H9 (cell line): Measurements from ENCODE around the gene KLHL14. TPM values are rescaled to one million over a fixed set of nuclear protein-coding genes. Genes with fewer than 3 reads are reported as not detected.

Source experiments
- DNase-seq: peaks from one replicate; pipeline ENCODE4 v3.0.0-alpha.2; 2017
- H2AFZ ChIP-seq: one replicate; pipeline ENCODE4 v1.6.1; 2013; ENCODE audit warnings: mild to moderate bottlenecking, low read length, control low read depth, moderate library complexity
- H2AK5ac ChIP-seq: 2 replicates; pipeline ENCODE4 v1.6.1; 2013; ENCODE audit warnings: low read length, control low read depth, mixed read lengths; ENCODE audit not compliant: insufficient read length
- H2BK120ac ChIP-seq: one replicate; pipeline ENCODE4 v1.6.1; 2013; ENCODE audit warnings: low read depth, mild to moderate bottlenecking, low read length, control low read depth, inconsistent platforms; ENCODE audit not compliant: poor library complexity, severe bottlenecking
- H2BK12ac ChIP-seq: 2 replicates; pipeline ENCODE4 v1.6.1; 2013; ENCODE audit warnings: low read length, control low read depth, mixed read lengths, low read depth; ENCODE audit not compliant: insufficient read length
- H2BK15ac ChIP-seq: 2 replicates; pipeline ENCODE4 v1.6.1; 2013; ENCODE audit warnings: low read depth, low read length, control low read depth
- H2BK20ac ChIP-seq: one replicate; pipeline ENCODE4 v1.6.1; 2013; ENCODE audit warnings: low read depth, mild to moderate bottlenecking, low read length, control low read depth, inconsistent platforms; ENCODE audit not compliant: poor library complexity, severe bottlenecking
- H2BK5ac ChIP-seq: 2 replicates; pipeline ENCODE4 v1.6.1; 2013; ENCODE audit warnings: low read length, control low read depth, mixed read lengths; ENCODE audit not compliant: insufficient read length
- H3K14ac ChIP-seq: 2 replicates; pipeline ENCODE4 v1.6.1; 2013; ENCODE audit warnings: low read length, control low read depth; ENCODE audit not compliant: insufficient read depth
- H3K18ac ChIP-seq: 2 replicates; pipeline ENCODE4 v1.6.1; 2013; ENCODE audit warnings: low read depth, mild to moderate bottlenecking, mixed read lengths, low read length, control low read depth; ENCODE audit not compliant: insufficient read length
- H3K23ac ChIP-seq: 2 replicates; pipeline ENCODE4 v1.6.1; 2013; ENCODE audit warnings: low read length, control low read depth, mixed read lengths, low read depth; ENCODE audit not compliant: insufficient read length
- H3K23me2 ChIP-seq: 2 replicates; pipeline ENCODE4 v1.6.1; 2013; ENCODE audit warnings: low read depth, mild to moderate bottlenecking, mixed read lengths, low read length, control low read depth; ENCODE audit not compliant: insufficient read length, poor library complexity, severe bottlenecking
- H3K27ac ChIP-seq: 2 replicates; pipeline ENCODE4 v1.5.1; 2013; ENCODE audit warnings: low read length, control low read depth, mixed read lengths, low read depth; ENCODE audit not compliant: insufficient read length
- H3K27me3 ChIP-seq: 2 replicates; pipeline ENCODE4 v1.6.1; 2013; ENCODE audit warnings: low read length, control low read depth, inconsistent platforms; ENCODE audit not compliant: insufficient read depth
- H3K4ac ChIP-seq: 2 replicates; pipeline ENCODE4 v1.6.1; 2013; ENCODE audit warnings: low read depth, mild to moderate bottlenecking, control low read depth, inconsistent platforms, low read length, moderate library complexity
- H3K4me1 ChIP-seq: 2 replicates; pipeline ENCODE4 v1.6.1; 2013; ENCODE audit warnings: low read length, control low read depth, inconsistent platforms; ENCODE audit not compliant: insufficient read depth
- H3K4me2 ChIP-seq: 2 replicates; pipeline ENCODE4 v1.6.1; 2013; ENCODE audit warnings: low read length, control low read depth, mixed read lengths; ENCODE audit not compliant: insufficient read length, insufficient read depth
- H3K56ac ChIP-seq: 2 replicates; pipeline ENCODE4 v1.6.1; 2013; ENCODE audit warnings: low read depth, mild to moderate bottlenecking, mixed read lengths, low read length, control low read depth; ENCODE audit not compliant: insufficient read length
- H3K79me1 ChIP-seq: 2 replicates; pipeline ENCODE4 v1.6.1; 2013; ENCODE audit warnings: low read depth, mild to moderate bottlenecking, moderate library complexity, low read length, control low read depth, inconsistent platforms; ENCODE audit not compliant: insufficient read depth, poor library complexity, severe bottlenecking
- H3K79me2 ChIP-seq: 2 replicates; pipeline ENCODE4 v1.6.1; 2013; ENCODE audit warnings: low read length, control low read depth, inconsistent platforms; ENCODE audit not compliant: insufficient read depth
- H3K9ac ChIP-seq: 2 replicates; pipeline ENCODE4 v1.6.1; 2013; ENCODE audit warnings: low read length, control low read depth, mixed read lengths; ENCODE audit not compliant: insufficient read length; ENCODE audit errors: extremely low read depth
- H3K9me3 ChIP-seq: one replicate; pipeline ENCODE4 v1.6.1; 2013; ENCODE audit warnings: low read depth, low read length, inconsistent platforms; ENCODE audit not compliant: control insufficient read depth
- H3T11ph ChIP-seq: one replicate; pipeline ENCODE4 v1.6.1; 2013; ENCODE audit warnings: mild to moderate bottlenecking, low read length, control low read depth, inconsistent platforms
- H4K20me1 ChIP-seq: one replicate; pipeline ENCODE4 v1.6.1; 2013; ENCODE audit not compliant: control insufficient read depth, insufficient read length, insufficient read depth
- H4K5ac ChIP-seq: 2 replicates; pipeline ENCODE4 v1.6.1; 2013; ENCODE audit warnings: low read depth, mild to moderate bottlenecking, mixed read lengths, low read length, control low read depth; ENCODE audit not compliant: insufficient read length
- H4K8ac ChIP-seq: replicated peaks from 2 replicates; pipeline ENCODE4 v1.6.1; 2013; ENCODE audit warnings: low read length, control low read depth, mixed read lengths, low read depth; ENCODE audit not compliant: insufficient read length
- H4K91ac ChIP-seq: 2 replicates; pipeline ENCODE4 v1.6.1; 2013; ENCODE audit warnings: low read depth, mild to moderate bottlenecking, moderate library complexity, mixed read lengths, low read length, control low read depth; ENCODE audit not compliant: insufficient read length
- H3K27ac Mint-ChIP-seq, 3 experiments: 2 replicates in 2 of 3; 3 replicates in 1 of 3; pipeline ENCODE4 v1.8.0; 2020 to 2021; ENCODE audit warnings: mixed read lengths in 3 of 3, mild to moderate bottlenecking in 1 of 3, moderate library complexity in 1 of 3
- H3K27me3 Mint-ChIP-seq: 2 replicates; pipeline ENCODE4 v1.8.0; 2021; ENCODE audit warnings: low read depth, mild to moderate bottlenecking, moderate library complexity, mixed read lengths
- H3K36me3 Mint-ChIP-seq, 3 experiments: 2 replicates in 2 of 3; 3 replicates in 1 of 3; pipeline ENCODE4 v1.8.0; 2020 to 2021; ENCODE audit warnings: low read depth in 3 of 3, mixed read lengths in 3 of 3; ENCODE audit not compliant: insufficient read depth in 1 of 3
- H3K4me1 Mint-ChIP-seq, 2 experiments: 2 replicates each; pipeline ENCODE4 v1.8.0; 2020; ENCODE audit warnings: mixed read lengths in 2 of 2
- H3K4me3 Mint-ChIP-seq, 2 experiments: 2 replicates in 1 of 2; 3 replicates in 1 of 2; pipeline ENCODE4 v1.8.0; 2020 to 2021; ENCODE audit warnings: mild to moderate bottlenecking in 2 of 2, mixed read lengths in 2 of 2, moderate library complexity in 1 of 2
- H3K9me3 Mint-ChIP-seq, 2 experiments: 2 replicates in 1 of 2; 3 replicates in 1 of 2; pipeline ENCODE4 v1.8.0; 2020; ENCODE audit warnings: mild to moderate bottlenecking in 2 of 2, mixed read lengths in 2 of 2, moderate library complexity in 1 of 2
- CTCF ChIP-seq: fragments of 200-600 bp; sonication (generic); conservative IDR thresholded peaks from 3 replicates; pipeline ENCODE4 v1.8.0; 2021; ENCODE audit warnings: antibody characterized with exemption, mild to moderate bottlenecking
- WGBS: extraction: QIAGEN DNeasy Blood & Tissue Kit; methylation state at CpG from one replicate; pipeline ENCODE4 v1.1.7; 2013; ENCODE audit warnings: missing lambda C conversion rate, low lambda C conversion rate, mixed read lengths; ENCODE audit not compliant: insufficient read length; ENCODE audit errors: extremely low coverage; 5-methylcytosine and 5-hydroxymethylcytosine counted together
- total RNA-seq: library from RNA; stranded (reverse); gene quantifications from 2 replicates; pipeline ENCODE4 v1.2.1, GENCODE V29; 2021

The KLHL14 gene
- total RNA-seq, 1 experiment from 2014 or later: 1.0 TPM

DNA sequence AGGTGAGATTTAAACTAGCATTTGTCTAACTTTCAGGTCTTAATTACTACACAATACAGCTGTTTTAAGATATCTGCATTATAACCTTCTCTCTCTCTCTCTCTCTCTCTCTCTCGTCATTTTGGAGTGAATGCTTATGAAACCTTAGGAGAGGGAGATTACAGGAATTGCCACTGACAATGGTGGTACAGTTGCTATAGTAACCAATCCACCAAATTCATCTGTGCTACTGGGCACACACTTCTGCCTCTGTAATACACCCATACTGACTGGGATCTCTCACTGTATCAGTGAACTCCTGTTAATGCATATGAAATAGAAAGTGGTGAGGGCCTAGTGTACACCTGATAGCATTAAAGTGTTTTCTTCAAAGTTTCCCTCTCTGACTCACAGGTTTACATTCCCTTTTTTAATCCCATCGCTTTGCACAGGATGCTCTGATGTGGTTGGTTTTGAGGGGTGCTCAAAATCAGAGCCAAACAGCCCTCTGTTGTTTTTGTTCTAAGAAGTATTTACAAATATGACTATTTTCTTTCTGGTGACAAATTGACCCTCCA lies 13.1 kb downstream of the KLHL14 start:
- Mint-ChIP-seq H3K27ac (no peak overlapping the region; a peak in 1 of 7 replicates), H3K4me1 (peaks cover 59 to 62% of the 10 kb centered on the region in 2 experiments), H3K36me3 (peaks cover 0 to 4% (median 0%) of the 10 kb centered on the region in 3 experiments; a peak in 2 of 7 replicates), H3K4me3 (no peak overlapping the region), H3K9me3 (peaks cover 0 to 3% of the 10 kb centered on the region in 2 experiments; a peak in 2 of 5 replicates), H3K27me3 (no peaks in the 10 kb centered on the region)
- no peak overlapping the region for H2BK120ac ChIP-seq
- no peak overlapping the region for H4K8ac ChIP-seq
- H3K9me3 ChIP-seq: no peaks in the 10 kb centered on the region
- H4K5ac ChIP-seq: no peak overlapping the region
- H3K56ac ChIP-seq: no peak overlapping the region
- no peak overlapping the region for H3K4ac ChIP-seq
- H3K18ac ChIP-seq: no peak overlapping the region
- no peak overlapping the region for H2BK20ac ChIP-seq
- no peaks in the 10 kb centered on the region for H3K23me2 ChIP-seq
- no peak overlapping the region for H2AFZ ChIP-seq
- no peak overlapping the region for H3K9ac ChIP-seq
- H3K23ac ChIP-seq: no peak overlapping the region
- H3K79me2 ChIP-seq: no peaks in the 10 kb centered on the region
- H2BK15ac ChIP-seq: no peak overlapping the region
- H4K91ac ChIP-seq: no peak overlapping the region
- H3K79me1 ChIP-seq: no peaks in the 10 kb centered on the region
- H4K20me1 ChIP-seq: no peaks in the 10 kb centered on the region
- H2AK5ac ChIP-seq: no peak overlapping the region
- H3K14ac ChIP-seq: no peak overlapping the region
- no peak overlapping the region for H3K4me2 ChIP-seq
- TF ChIP-seq CTCF: no peak
- H2BK5ac ChIP-seq: no peak overlapping the region
- DNase-seq: no peak
- H2BK12ac ChIP-seq: no peak overlapping the region
- no peak overlapping the region for H3T11ph ChIP-seq
- H3K27ac ChIP-seq: no peak overlapping the region
- H3K27me3 ChIP-seq: no peaks in the 10 kb centered on the region
- WGBS: no CpG with 5 or more reads among the region's 2 CpGs
- no peaks in the 10 kb centered on the region; the same call in 1 of the 2 replicates for H3K4me1 ChIP-seq
